NOMO-1 (cell line): ENCODE measurements around the gene RAE1.

Experiments
- DNase-seq, 2 experiments: peaks; one replicate each; lab custom pipeline; 2025; ENCODE audit not compliant: unreplicated experiment in 2 of 2; lab: John Stamatoyannopoulos, UW

RAE1 gene

DNA sequence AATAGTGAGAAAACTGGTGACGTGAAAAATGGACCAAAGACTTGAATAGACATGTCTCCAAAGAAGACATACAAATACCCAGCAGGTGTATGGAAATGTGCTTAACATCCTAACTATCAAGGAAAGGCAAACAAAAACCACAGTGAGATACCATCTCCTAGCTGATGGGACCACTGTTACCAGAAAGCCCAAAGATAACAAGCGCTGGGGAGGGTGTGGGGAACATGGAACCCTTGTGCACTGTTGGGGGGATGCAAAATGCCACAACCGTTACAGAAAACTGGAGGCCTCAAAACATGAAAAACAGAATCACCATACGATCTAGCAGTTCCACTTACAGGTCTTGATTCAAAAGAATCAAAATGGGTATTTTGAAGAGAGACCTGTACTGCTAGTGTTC is 20.3 kb downstream of the RAE1 start:
- no peak for DNase-seq

DNA sequence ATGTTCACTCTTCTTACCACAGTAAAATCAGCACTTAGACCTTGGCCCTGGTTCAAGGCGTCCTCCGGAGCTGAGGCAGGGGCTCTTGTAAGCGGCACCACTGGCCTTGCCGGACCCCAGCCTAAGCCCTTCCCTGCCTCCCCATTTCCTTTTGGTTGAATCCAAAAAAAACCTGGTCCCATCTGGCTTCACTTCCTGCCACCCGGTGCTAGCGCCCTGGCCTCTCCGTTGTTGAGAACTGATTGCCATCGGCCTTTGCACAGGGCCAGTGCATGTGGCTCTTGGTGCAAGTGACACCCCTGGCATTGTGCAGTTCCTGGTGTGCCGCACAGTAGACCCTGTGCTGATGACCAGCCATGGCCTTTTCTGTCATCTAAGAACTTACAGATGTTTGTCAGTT is 21.1 kb downstream of the RAE1 start:
- DNase-seq, result no peak

DNA sequence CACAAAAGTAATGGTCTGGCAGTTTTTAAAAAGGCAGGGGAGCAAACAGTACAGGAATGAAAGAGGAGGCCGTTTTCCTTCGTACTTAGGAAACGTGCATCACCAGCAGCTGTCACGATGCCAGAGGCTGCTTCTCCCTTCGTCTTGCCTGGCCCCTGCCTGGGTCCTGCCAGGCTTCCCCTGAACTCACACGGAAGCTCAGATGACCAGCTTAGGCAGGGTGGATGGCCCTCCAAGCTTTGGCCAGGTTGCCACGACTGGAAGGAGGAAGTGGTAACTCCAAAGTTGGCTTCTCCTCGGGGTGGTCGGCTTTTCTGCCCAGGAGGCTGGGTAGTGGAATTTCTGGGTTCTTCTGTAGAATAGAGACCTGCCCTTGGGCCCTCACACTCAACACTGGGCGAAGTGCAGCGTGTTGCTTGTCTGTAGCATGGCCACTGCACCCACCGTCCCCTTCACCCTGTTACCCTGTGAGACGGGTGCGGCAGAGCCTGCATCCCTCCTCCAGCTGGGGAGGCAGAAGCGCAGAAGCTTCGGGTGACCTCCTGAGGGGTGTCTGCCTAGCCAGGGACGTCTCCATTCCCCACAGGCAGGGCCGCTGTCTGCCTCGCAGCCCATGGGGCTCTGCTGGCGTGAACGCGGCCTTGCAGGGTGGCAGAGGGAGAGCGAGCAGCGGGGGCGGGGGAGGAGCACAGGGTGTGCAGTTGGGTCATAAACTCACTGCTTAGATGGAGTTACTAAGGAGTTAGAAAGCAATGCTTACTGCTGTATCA is 21.7 kb downstream of the RAE1 start:
- no peak for DNase-seq

DNA sequence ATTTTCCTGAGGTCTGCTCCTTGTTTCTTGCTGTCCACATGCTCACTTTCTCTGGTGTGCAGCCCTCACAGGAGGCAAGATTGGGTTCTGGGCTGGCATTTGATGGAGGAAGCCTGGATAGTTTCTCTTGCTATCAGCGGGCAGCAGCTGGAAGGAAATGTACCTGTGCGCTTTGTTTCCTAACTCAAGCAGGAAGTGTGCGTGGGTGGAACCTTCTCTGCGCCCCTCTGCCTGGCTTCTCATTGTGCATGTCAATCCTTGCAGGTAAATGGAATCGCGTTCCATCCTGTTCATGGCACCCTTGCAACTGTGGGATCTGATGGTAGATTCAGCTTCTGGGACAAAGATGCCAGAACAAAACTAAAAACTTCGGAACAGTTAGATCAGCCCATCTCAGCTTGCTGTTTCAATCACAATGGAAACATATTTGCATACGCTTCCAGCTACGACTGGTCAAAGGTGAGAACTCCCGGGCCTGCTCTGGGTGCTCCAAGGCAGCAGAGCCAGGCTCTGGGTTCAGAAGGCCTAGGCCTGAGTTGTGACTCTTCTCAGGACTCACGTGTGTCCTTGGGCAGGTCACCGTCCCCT is 23.4 kb downstream of the RAE1 start:
- DNase-seq, result no peak

DNA sequence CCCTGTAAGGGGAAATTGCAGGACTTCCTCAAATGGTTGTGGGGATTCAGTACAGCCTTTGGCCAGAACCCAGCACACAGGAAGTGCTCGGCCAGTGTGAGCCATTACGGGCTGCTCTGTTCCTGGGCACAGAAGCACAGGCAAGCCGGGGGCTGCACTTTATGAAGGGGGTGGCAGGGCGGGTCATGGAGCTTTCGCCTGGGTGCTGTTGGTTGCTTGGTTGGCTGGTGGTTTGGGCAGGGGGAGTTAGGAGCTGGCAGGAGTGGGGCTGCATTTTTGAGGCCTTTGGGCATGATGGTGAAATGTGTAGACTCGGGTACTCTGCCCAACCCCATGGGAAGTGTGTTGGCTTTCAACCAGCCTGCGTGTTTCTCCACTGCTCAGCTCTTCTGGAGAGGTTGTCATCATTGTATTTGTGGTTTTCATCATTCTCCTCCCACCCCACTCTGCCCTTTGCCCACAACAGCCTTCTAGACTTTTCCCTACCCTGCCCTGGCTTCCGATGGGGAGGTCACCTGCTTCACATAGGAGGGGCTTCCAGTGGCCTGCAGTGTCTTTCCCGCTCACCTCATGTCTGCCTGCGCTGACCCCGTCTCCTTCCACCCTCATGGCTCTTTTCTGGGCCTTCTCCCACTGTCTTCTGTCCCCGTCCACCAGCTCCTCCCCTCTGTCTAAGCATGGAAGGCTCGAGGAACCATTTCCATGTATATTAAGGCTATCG is 24.0 kb downstream of the RAE1 start:
- DNase-seq, result peak; percentile 56 to 65

DNA sequence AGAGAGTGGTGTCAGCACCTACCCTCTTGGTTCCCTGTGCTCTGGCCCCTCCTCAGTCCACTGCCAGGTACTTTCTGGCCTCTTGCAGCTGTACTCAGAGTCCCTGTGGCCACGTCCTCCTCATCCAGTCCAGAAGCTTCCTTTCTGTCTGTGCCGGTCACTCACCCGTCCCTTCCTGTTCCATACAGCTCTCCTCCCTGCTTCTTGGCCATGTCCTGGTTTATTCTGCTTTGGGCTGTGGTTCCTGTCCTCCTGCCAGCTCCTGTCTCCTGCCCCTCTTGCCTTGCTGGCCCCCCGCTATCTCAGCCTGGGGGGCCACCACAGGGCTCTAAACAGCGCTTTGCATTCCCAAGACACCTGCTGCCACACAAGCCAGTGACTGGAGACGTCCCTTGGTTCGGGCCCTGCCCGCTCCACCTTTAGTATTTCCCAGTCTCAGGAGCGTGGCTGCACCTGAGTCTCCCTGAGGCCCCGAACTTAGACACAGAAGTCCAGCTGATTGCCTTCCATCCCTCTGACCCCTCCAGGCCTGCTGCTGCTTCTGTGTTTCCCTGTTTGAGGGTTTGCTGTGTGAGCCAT is 24.7 kb downstream of the RAE1 start:
- no peak for DNase-seq

DNA sequence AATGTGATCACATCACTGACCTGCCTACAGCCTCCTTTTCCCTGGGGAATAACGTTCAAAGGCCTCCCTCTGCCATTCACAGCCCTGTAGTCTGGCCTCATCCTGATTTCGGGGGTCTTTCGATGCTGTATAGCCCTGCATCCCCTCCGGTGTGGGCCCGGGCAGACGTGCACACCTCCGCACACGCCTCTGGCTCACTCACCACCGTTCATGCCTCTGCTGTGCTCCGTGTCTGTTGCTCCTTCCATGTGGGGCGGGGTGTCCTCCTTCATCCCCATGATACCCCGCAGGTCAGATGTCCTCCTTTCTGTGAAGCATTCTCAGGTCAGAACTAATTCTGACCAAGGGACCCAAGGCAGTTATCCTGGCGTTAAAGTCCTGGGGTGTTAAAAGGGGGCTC is 26.3 kb downstream of the RAE1 start:
- DNase-seq, result no peak

DNA sequence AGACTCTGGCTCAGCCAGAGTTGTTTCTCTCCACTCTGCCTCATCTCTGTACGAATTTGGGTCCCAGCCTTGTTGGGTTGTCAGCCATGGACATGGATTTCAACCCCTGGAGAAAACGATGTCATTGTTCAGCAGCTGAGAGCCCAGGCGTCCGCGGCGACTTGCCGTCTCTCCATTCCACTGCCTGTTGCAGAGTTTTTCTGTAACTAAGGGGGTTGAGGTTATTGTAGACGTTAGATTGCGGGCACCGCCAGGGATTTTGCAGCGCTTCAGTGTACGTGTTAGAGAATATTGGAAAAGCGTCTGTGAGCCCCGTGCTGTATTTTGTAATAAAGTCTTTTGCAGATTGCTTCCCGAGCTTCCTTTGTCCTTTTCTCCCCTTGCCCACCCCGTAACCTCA is 27.1 kb downstream of the RAE1 start:
- no peak for DNase-seq

DNA sequence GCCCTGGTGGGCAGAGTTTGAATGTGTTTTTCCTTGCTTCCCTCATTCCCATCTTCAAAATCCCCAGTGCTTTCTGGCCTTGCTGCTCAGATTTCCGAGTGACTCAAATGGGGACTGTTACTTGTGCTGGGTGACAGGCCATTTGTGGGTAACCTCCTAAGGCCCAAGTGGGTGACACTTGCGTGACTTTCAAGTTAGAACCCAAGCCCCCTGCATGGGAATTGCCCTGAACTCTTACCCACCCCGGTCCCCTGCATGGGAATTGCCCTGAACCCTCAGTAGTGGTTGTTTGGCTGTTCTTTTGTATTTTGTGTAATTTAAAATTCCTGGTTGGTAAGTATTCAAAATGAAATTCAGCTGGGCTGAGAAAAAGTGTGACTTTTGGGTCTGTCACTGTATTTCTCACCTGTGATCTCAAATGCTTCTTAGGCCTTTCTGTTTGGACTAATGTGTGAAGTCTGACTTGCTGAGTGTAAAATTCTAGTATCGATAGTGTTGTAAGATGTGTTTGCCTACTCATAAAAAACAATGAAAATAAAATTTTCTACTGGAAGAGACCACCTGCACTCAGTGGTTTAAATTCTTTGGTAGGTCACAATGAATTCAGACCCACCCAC is 27.7 kb downstream of the RAE1 start:
- no peak for DNase-seq

DNA sequence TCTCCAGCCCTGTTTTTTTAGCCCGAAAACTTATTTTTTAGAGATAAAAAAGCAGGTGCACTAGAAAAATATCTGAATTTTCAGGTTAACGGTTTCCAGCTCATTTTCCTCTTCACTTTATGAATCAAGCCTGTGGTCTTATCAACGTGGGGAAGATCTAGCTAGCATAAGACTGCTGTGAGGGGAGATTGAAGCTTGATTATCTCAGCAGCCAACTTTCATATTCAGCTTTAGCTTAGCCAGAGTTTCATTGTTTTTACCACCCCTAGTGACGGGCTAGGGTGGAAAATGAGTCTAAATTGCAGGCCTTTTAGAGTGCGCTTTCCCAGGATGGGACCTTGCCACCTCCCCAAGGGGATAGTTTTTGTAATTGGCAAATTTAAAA is 28.2 kb downstream of the RAE1 start:
- DNase-seq, result no peak

DNA sequence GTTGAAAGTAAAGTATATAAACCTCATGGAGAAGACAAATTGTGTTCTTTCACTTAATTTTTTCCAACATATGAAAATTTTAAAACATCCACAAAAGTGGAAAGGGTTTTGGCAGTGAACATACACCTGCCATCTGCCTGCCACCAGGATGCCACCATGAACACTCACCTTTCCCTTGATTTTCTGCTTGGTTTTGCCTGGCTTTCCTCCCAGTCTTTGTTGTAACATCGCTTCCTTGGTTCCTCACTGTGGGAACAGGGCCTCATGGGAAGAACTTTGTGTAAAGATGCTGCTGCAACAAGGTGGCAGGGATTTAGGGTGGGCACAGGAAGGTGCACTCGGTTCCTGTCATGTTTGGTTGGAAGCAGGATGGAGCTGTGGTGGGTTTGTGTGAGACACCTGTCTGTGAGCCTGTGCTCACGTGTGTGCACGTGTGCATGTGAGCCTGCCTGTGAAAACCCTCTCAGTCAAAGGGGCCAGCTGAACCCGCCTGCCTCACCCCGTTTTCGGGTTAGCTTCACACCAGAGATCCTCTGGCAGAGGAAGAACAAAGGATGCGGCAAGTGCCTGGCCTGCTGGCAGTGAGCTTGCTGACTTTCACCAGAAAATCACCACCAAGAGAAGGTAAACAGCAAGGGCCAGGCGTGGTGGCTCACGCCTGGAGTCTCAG is 29.2 kb downstream of the RAE1 start:
- DNase-seq, result no peak

DNA sequence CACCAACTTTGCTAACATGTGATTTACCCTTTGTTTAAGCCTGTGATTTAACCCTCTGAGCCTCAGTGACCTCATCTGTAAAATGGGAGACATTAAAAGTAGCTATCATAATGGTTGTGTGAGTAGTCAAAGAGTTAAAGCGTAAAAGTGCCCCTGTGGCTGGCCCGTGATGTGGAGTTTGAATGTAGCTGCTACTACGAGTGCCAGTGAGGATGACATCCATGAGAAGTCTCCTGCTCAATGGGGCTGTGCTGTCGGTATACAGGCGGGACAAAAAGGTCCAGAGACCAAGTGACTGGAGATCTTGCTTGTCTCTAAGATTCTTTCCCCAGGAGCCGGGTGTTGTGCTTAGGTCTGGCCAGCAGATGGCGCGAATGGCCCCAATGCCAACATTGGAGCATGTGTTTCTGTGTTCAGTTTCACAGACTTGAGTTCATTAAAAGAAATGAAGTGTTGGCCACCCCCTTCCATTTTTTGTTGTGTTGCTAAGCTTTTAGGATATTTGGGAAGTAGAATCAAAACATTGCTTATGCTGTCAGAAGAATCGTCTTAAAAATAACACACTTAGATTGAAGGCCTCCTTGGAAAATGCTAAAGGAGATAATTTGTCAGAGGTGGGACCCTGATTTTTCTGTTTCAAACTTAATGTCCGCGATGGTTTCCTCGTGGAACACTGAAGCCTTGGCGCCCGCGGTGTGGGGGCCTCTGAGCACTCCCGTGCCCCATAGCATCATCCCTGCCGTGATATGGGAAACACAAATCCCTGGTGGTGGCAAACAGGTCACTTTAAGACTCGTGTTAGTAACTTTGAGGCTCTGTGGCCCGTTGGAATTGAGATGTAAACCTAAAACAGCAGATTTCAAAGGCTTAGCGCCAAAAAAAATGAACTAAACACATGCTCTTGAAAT is 30.8 kb downstream of the RAE1 start:
- peak; percentile 47 to 52 for DNase-seq

DNA sequence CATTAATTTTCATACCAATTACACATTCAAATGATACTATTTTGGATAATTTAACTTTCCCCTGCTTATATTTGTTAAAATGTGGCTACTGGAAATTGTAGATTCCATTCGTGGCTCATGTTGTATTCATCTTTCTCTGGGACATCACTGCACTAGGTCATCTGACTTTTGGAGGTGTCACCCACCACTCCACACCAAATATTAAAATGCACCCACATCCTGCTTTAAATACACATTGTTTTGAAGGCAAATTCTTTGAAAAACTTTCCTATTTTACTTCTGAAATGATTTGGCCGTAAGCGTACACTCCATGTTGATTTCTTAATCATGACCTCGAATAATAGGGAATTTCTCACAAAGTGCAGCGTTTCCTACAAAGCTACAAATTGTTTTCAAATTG is 31.5 kb downstream of the RAE1 start:
- DNase-seq, result no peak

DNA sequence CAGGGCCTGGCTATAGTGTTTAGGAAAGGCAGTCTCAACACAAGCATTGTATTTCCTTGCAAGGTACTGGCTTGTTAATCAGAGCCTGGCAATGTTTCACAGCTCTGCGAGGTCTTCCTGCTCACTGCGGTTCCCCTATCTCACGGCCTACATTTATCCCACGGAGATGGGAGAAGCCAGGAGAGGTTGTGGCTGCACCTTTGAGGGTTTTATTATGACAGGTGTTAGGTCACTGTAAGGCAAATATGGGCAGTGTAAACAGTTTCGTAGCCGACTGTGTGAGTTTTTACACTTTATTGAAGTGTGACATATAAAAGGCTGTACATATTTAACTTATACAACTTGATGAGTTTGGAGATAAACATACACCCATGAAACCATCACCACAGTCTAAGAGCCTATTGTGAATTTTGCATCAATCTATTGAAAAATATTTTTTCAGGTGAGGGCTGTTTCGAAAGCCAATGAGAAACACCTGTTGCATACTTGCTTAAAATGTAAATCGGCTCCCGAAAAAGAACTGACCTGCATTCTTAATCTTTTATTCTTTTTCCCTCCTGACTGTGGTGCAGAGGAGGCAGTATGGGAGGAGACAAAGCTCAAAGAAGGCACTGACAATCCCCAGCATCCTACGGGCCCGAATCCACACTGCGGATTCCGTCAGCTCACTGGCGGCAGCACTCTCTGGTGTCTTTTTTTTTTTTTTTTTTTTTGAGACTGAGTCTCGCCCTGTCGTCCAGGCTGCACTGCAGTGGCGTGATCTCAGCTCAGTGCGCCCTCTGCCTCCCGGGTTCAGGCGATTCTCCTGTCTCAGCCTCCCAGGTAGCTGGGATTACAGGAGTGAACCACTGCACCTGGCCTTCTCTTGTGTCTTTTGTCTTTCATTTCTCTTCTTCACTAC is 32.6 kb downstream of the RAE1 start:
- DNase-seq, result no peak

DNA sequence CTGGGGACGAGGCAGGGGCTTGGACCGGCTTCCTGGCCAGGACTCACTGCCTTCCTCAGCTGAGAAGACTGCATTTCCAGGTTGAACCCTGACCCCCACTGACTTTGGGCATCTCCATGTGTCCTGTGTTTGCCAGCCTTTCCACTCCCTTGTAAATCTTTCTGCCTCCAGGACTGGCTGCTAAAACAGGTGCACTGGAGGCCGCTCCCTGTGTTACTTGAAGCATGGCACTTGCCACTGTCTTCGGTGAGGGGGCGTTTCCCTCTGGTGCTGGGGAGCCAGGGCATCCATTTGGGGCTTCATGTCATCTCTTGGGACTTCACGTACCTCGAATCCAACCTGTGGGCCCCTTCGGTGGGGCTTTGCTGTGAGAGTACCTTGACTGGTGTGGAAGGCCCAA is 33.4 kb downstream of the RAE1 start:
- no peak for DNase-seq

DNA sequence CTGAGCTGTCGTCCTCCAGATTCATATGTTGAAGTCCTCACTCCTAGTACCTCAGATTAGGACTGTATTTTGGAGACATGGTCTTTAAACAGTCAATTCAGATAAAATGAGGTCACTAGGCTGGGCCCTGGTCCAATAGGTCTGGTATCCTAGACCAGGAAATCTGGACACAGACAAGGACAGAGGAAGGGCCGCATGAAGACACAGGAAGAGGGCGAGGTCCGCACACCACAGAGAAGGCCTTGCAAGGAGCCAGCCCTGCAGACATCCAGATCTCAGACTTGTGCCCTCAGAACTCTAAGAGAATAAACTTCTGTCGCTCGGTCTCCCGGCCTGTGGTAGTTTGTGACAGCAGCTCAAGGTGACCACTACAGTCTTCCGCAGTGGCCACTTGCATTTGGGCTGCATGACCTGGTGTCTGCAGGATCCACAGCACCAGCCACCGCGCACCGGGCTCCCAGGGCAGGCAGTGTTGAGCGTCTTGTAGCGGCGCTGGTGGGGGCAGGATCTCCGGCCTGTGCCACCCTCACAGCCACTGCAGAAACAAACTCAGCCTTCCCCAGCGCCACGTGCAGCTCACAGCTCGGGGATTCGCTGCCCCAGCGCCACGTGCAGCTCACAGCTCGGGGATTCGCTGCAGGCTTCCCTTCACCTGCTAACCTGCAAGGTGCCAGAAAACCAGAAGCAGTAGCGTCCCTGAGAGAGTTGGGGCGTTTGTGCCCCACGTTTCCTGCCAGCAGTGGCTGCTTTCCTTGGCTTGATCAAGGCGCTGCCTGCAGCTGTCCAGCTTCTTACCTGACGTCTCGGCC is 34.1 kb downstream of the RAE1 start:
- no peak for DNase-seq

DNA sequence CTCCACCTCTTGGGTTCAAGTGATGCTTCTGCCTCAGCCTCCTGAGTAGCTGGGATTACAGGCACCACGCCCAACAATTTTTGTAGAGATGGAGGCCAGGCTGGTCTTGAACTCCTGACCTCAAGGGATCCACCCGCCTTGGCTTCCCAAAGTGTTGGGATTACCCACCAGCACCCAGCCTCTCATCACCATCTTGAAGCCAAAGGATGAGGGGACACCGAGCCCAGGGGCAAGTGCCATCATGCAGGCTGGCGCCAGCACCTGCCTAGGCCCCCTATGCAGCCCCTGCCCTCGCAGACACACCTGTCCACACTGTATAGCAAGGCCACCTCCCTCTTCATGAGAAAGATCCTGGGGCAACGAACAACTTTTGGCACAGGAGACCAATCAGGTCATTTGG is 34.9 kb downstream of the RAE1 start:
- DNase-seq, result no peak

DNA sequence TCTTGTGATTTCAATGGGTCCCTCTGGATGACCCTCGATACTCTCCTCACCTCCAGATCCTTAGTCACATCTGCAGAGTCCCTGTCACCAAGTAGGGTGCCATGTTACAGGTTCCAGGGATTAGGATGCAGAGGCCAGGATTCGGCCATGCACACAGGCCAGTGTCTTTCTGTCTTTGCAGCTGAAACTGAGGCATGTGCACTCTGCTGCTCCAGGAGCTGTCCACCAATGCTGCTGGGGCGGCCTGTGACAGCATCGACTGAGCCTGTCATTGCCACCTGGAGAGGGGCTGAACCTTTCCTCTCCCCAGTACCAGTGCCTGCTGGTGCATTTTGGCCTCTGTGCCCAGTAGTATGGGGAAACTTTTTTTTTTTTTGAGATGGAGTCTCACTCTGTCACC is 35.7 kb downstream of the RAE1 start:
- DNase-seq, result no peak
